HepG2 (cell line): ENCODE results near the gene IFIT3. TPM values are rescaled to one million over a fixed set of nuclear protein-coding genes. Genes with fewer than 3 reads are reported as not detected.

Experiments
- ARID2 ChIP-seq: sonication (generic); formaldehyde crosslinking; IDR thresholded peaks from 2 replicates; pipeline ENCODE4 v1.8.1; 2022; ENCODE audit warnings: mild to moderate bottlenecking, missing genetic modification reagents, borderline replicate concordance
- ATAD3A ChIP-seq: sonication (generic); formaldehyde crosslinking; IDR thresholded peaks from 2 replicates; pipeline ENCODE4 v1.4.0; 2020; ENCODE audit warnings: missing genetic modification reagents
- CREB1 ChIP-seq, 2 experiments: fragments of 450-650 bp in 1 of 2; IDR thresholded peaks; 2 replicates each; pipeline ENCODE4 v1.6.1; 2016 to 2017; ENCODE audit warnings: control low read depth in 1 of 2, mild to moderate bottlenecking in 1 of 2, missing compliant biosample characterization in 1 of 2, missing genetic modification characterization in 1 of 2
- EED ChIP-seq: sonication (generic); formaldehyde crosslinking; IDR thresholded peaks from 2 replicates; pipeline ENCODE4 v1.5.0; 2020; ENCODE audit warnings: mild to moderate bottlenecking, missing genetic modification reagents
- ELF3 ChIP-seq: IDR thresholded peaks from 2 replicates; pipeline ENCODE4 v1.6.1; 2016; ENCODE audit warnings: missing genetic modification reagents, missing compliant biosample characterization
- GATA4 ChIP-seq: sonication (generic); IDR thresholded peaks from 2 replicates; pipeline ENCODE4 v1.6.1; 2016; ENCODE audit warnings: antibody characterized with exemption, low read depth, borderline replicate concordance
- GATAD2A ChIP-seq: IDR thresholded peaks from 2 replicates; pipeline ENCODE4 v1.6.1; 2016
- HCFC1 ChIP-seq: fragments of 150-350 bp; IDR thresholded peaks from 2 replicates; pipeline ENCODE4 v1.6.1; 2014; ENCODE audit warnings: low read depth, low read length
- ISL2 ChIP-seq: sonication (generic); formaldehyde crosslinking; IDR thresholded peaks from 2 replicates; pipeline ENCODE4 v1.5.0; 2020; ENCODE audit warnings: missing genetic modification reagents
- KLF16 ChIP-seq, 2 experiments: sonication (generic) in 1 of 2; formaldehyde crosslinking in 1 of 2; IDR thresholded peaks; 2 replicates each; pipeline versions ENCODE4 v1.6.1 to v1.8.0; 2016 to 2023; ENCODE audit warnings: missing genetic modification reagents in 2 of 2, missing compliant biosample characterization in 1 of 2
- PHF20 ChIP-seq: sonication (generic); formaldehyde crosslinking; IDR thresholded peaks from 2 replicates; pipeline ENCODE4 v1.5.0; 2020; ENCODE audit warnings: mild to moderate bottlenecking, missing genetic modification reagents
- REL ChIP-seq: sonication (generic); formaldehyde crosslinking; conservative IDR thresholded peaks from 2 replicates; pipeline ENCODE4 v1.8.0; 2022; ENCODE audit warnings: mild to moderate bottlenecking, missing genetic modification reagents, moderate library complexity
- RFX3 ChIP-seq: IDR thresholded peaks from 2 replicates; pipeline ENCODE4 v1.6.1; 2016; ENCODE audit warnings: missing biosample characterization, missing genetic modification reagents
- TCF12 ChIP-seq, 2 experiments: fragments of 450-650 bp in 1 of 2; sonication (generic) in 1 of 2; formaldehyde crosslinking in 1 of 2; IDR thresholded peaks; 2 replicates each; pipeline versions ENCODE4 v1.6.1 to v1.8.0; 2017 to 2022; ENCODE audit warnings: antibody characterized with exemption in 1 of 2, mild to moderate bottlenecking in 1 of 2, missing genetic modification reagents in 1 of 2, moderate library complexity in 1 of 2
- TCF7L2 ChIP-seq: IDR thresholded peaks from 2 replicates; pipeline ENCODE4 v1.6.1; 2011; ENCODE audit warnings: mild to moderate bottlenecking, low read depth, low read length, moderate library complexity
- YY1 ChIP-seq: IDR thresholded peaks from 2 replicates; pipeline ENCODE4 v1.6.1; 2011; ENCODE audit warnings: low read length, low read depth, moderate library complexity, mild to moderate bottlenecking; ENCODE audit not compliant: insufficient read depth, insufficient replicate concordance
- ZBTB20 ChIP-seq: sonication (generic); formaldehyde crosslinking; IDR thresholded peaks from 2 replicates; pipeline ENCODE4 v1.8.1; 2023; ENCODE audit warnings: missing genetic modification reagents, low read depth, mild to moderate bottlenecking, borderline replicate concordance
- ZFP90 ChIP-seq: sonication (generic); formaldehyde crosslinking; IDR thresholded peaks from 2 replicates; pipeline ENCODE4 v1.8.0; 2022; ENCODE audit warnings: missing genetic modification reagents, mild to moderate bottlenecking, inconsistent platforms, borderline replicate concordance
- ZNF281 ChIP-seq: sonication (generic); formaldehyde crosslinking; IDR thresholded peaks from 2 replicates; pipeline ENCODE4 v1.4.0; 2020; ENCODE audit warnings: missing genetic modification reagents, borderline replicate concordance
- ZNF451 ChIP-seq: sonication (generic); formaldehyde crosslinking; IDR thresholded peaks from 2 replicates; pipeline ENCODE4 v1.5.0; 2020; ENCODE audit warnings: mild to moderate bottlenecking, missing genetic modification reagents
- ZNF510 ChIP-seq: sonication (generic); formaldehyde crosslinking; IDR thresholded peaks from 2 replicates; pipeline ENCODE4 v1.4.0; 2020; ENCODE audit warnings: low read depth, mild to moderate bottlenecking, missing genetic modification reagents
- ZNF670 ChIP-seq: sonication (generic); formaldehyde crosslinking; IDR thresholded peaks from 2 replicates; pipeline ENCODE4 v1.8.0; 2022; ENCODE audit warnings: mild to moderate bottlenecking, missing genetic modification reagents, borderline replicate concordance
- ZNF749 ChIP-seq: sonication (generic); formaldehyde crosslinking; IDR thresholded peaks from 2 replicates; pipeline ENCODE4 v1.8.0; 2022; ENCODE audit warnings: mild to moderate bottlenecking, missing genetic modification reagents, moderate library complexity, borderline replicate concordance
- polyA plus RNA-seq, 8 experiments: library from polyadenylated mRNA; depleted of rRNA in 3 of 8; stranded (reverse) in 7 of 8; unstranded in 1 of 8; fragments of >200 nt; fragmentation: Illumina TruSeq in 4 of 8; extraction: Trizol in 4 of 8; gene quantifications; 2 replicates each; pipeline versions ENCODE4 v1.2.1 to v1.2.3, GENCODE V29; 2011 to 2016; ENCODE audit warnings: low read depth in 4 of 8, missing spikeins in 1 of 8, mixed read lengths in 1 of 8; ENCODE audit not compliant: insufficient read depth in 1 of 8
- total RNA-seq, 5 experiments: library from RNA; depleted of rRNA; stranded (reverse); fragments of >200 nt; fragmentation: Illumina TruSeq; extraction: Trizol; gene quantifications; 2 replicates each; pipeline ENCODE4 v1.2.3, GENCODE V29; 2016; ENCODE audit warnings: low read depth in 1 of 5
- TF ChIP-seq, protein P1 (sequence below): sonication (generic); formaldehyde crosslinking; IDR thresholded peaks from 2 replicates; pipeline ENCODE4 v1.4.0; 2020; ENCODE audit warnings: missing genetic modification reagents
- TF ChIP-seq, protein P2 (sequence below): sonication (generic); formaldehyde crosslinking; IDR thresholded peaks from 2 replicates; pipeline ENCODE4 v1.5.1; 2020; ENCODE audit warnings: mild to moderate bottlenecking, missing genetic modification reagents

IFIT3 gene
- total and polyA plus RNA-seq, 2 of the 13 experiments (the other 11 are each of a cell fraction or from before 2014, with no cell fraction given), result 0.48 to 3.1 TPM

- TF ChIP-seq ARID2 (no peak), ZNF749 (CRISPR knock-in tag) (no peak), CREB1 (IDR thresholded peaks at IDR 0.05) (no peak), CREB1 (CRISPR knock-in tag; IDR thresholded peaks at IDR 0.05) (peak; percentile 28; the same call in 1 of the 2 replicates), GATAD2A (CRISPR knock-in tag) (peak; percentile 52; the same call in 1 of the 2 replicates), TCF7L2 (no peak), PHF20 (CRISPR knock-in tag) (no peak), ZNF670 (CRISPR knock-in tag) (no peak), REL (CRISPR knock-in tag) (no peak), ZBTB20 (CRISPR knock-in tag) (peak; percentile 49; the same call in 1 of the 2 replicates), ZFP90 (CRISPR knock-in tag) (peak; percentile 54; the same call in 1 of the 2 replicates), RFX3 (CRISPR knock-in tag) (no peak), KLF16 (CRISPR knock-in tag; IDR thresholded peaks at IDR 0.05) (0 out of 4 replicates have a peak, but pooled peaks of 1 of the 2 experiments have one; percentile 30), TCF12 (IDR thresholded peaks at IDR 0.05) (no peak), TCF12 (CRISPR knock-in tag; IDR thresholded peaks at IDR 0.05) (0 out of 2 replicates have a peak, but pooled peaks have one; percentile 33), GATA4 (no peak), ZNF281 (CRISPR knock-in tag) (no peak), ZNF510 (no peak), ELF3 (CRISPR knock-in tag) (no peak), YY1 (no peak), ATAD3A (CRISPR knock-in tag) (no peak), ISL2 (no peak; the same call in 1 of the 2 replicates), EED (CRISPR knock-in tag) (no peak), HCFC1 (no peak), ZNF451 (no peak)
- TF ChIP-seq, protein P1, sequence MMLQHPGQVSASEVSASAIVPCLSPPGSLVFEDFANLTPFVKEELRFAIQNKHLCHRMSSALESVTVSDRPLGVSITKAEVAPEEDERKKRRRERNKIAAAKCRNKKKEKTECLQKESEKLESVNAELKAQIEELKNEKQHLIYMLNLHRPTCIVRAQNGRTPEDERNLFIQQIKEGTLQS (CRISPR knock-in tag), result no peak
- TF ChIP-seq, protein P2, sequence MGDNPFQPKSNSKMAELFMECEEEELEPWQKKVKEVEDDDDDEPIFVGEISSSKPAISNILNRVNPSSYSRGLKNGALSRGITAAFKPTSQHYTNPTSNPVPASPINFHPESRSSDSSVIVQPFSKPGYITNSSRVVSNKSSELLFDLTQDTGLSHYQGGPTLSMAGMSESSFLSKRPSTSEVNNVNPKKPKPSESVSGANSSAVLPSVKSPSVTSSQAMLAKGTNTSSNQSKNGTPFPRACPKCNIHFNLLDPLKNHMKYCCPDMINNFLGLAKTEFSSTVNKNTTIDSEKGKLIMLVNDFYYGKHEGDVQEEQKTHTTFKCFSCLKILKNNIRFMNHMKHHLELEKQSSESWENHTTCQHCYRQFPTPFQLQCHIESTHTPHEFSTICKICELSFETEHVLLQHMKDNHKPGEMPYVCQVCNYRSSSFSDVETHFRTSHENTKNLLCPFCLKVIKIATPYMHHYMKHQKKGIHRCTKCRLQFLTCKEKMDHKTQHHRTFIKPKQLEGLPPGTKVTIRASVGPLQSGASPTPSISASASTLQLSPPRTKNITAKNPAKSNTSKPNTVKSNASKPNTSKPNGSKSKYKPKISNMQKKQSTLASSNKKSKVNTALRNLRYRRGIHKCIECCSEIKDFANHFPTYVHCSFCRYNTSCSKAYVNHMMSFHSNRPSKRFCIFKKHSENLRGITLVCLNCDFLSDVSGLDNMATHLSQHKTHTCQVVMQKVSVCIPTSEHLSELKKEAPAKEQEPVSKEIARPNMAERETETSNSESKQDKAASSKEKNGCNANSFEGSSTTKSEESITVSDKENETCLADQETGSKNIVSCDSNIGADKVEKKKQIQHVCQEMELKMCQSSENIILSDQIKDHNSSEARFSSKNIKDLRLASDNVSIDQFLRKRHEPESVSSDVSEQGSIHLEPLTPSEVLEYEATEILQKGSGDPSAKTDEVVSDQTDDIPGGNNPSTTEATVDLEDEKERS (CRISPR knock-in tag), result peak; percentile 66; the same call in 1 of the 2 replicates
These were observed 4.4 kb downstream of the IFIT3 start (continued) for GRCh38 chr10:89332123-89332633.
